RWPE1 (cell line): ENCODE results near the gene VAC14.

ENCODE experiments used
- CTCF ChIA-PET: fragments of 350-600 bp; sonication (Branson Sonifier 250); formaldehyde crosslinking; extraction: SDS; loops from one replicate; lab custom pipeline; 2021; lab: Yijun Ruan, JAX
- POLR2A ChIA-PET: fragments of 400-600 bp; formaldehyde crosslinking; extraction: SDS; loops from one replicate; lab custom pipeline; 2020; ENCODE audit warnings: antibody characterized with exemption; ENCODE audit not compliant: low non-redundant PET; lab: Yijun Ruan, JAX
- DNase-seq: peaks from one replicate; pipeline ENCODE4 v3.0.0; 2012; ENCODE audit warnings: low spot score
- H3K27ac ChIP-seq: fragments of 450-650 bp; 2 replicates; pipeline ENCODE4 v1.5.1; 2017
- CTCF ChIP-seq: fragments of 450-650 bp; conservative IDR thresholded peaks from 2 replicates; pipeline ENCODE4 v1.5.1; 2017; ENCODE audit warnings: low read depth, mild to moderate bottlenecking

VAC14 gene

GRCh38 chr16:70682239-70683145 lies 118.5 kb downstream of the VAC14 start:
- ChIA-PET POLR2A (interaction anchor here (1.1 kb wide), 1 partner anchor 13 kb away, joined by 6 read pairs; no protein-coding TSS in a partner anchor), CTCF (interaction anchor here (0.5 to 2.0 kb wide), 5 partner anchors 14 to 1068 kb away, joined by 4 to 19 read pairs (median 6); no protein-coding TSS in a partner anchor)
- no peak for TF ChIP-seq CTCF

GRCh38 chr16:70681382-70682238 lies 119.3 kb downstream of the VAC14 start:
- no peak for DNase-seq
- peak overlapping the region; percentile 100 for H3K27ac ChIP-seq
- CTCF ChIA-PET: interaction anchor here (0.6 to 2.0 kb wide), 4 partner anchors 13 to 335 kb away, joined by 3 to 19 read pairs (median 4); no protein-coding TSS in a partner anchor
- no peak for TF ChIP-seq CTCF
- POLR2A ChIA-PET: interaction anchor here (1.1 kb wide), 1 partner anchor 14 kb away, joined by 6 read pairs; no protein-coding TSS in a partner anchor

More at GRCh38 chr16:70682239-70683145, 118.5 kb downstream of the VAC14 start:
- DNase-seq: no peak
- H3K27ac ChIP-seq: peak overlapping the region; percentile 100

- no peak for DNase-seq
- POLR2A ChIA-PET: no interaction called here
- CTCF ChIA-PET: interaction anchor here (0.6 to 1.0 kb wide), 2 partner anchors 90 to 1127 kb away, joined by 3 read pairs; no protein-coding TSS in a partner anchor
- TF ChIP-seq CTCF: no peak
- H3K27ac ChIP-seq: peak overlapping the region; percentile 100
Observed at GRCh38 chr16:70680495-70681381, 120.2 kb downstream of the VAC14 start.

GRCh38 chr16:70679671-70680494 lies 121.1 kb downstream of the VAC14 start:
- DNase-seq: no peak
- peak overlapping the region; percentile 100 for H3K27ac ChIP-seq
- TF ChIP-seq CTCF: peak; percentile 62
- ChIA-PET POLR2A (no interaction called here), CTCF (interaction anchor here (0.6 to 1.3 kb wide), 4 partner anchors 8 to 1128 kb away, joined by 3 read pairs; no protein-coding TSS in a partner anchor)

- no peak for TF ChIP-seq CTCF
- peak overlapping the region; percentile 100 for H3K27ac ChIP-seq
- CTCF ChIA-PET: interaction anchor here (0.7 to 1.5 kb wide), 5 partner anchors 9 to 1138 kb away, joined by 3 to 6 read pairs (median 3); no protein-coding TSS in a partner anchor
- DNase-seq: no peak
- POLR2A ChIA-PET: no interaction called here
Observed at GRCh38 chr16:70678898-70679670, 121.9 kb downstream of the VAC14 start.
